ENCODE data around the gene NAP1L4. TPM values are rescaled to one million over a fixed set of nuclear protein-coding genes. Genes with fewer than 3 reads are reported as not detected.

NAP1L4 gene
- total RNA-seq, 1 donor from 2014 or later, result 168 TPM

- no peak for DNase-seq (ENCODE audit: missing footprints)
- intact Hi-C loops (cut with DNase I), result no loop called here
- ATAC-seq, result no peak
Observed at GRCh38 chr11:2904153-2905052, 87.7 kb downstream of the NAP1L4 start.

- intact Hi-C loops (cut with DNase I), result no loop called here
- ATAC-seq (no peak), DNase-seq (ENCODE audit: missing footprints) (no peak)
Observed at GRCh38 chr11:2903672-2904011, 88.5 kb downstream of the NAP1L4 start.

- no peak for ATAC-seq
- DNase-seq (ENCODE audit: missing footprints), result no peak
- intact Hi-C loops (cut with DNase I), result no loop called here
Observed at GRCh38 chr11:2902784-2903671, 89.1 kb downstream of the NAP1L4 start.

GRCh38 chr11:2901854-2902783 lies 90.0 kb downstream of the NAP1L4 start:
- peak; percentile 92 for ATAC-seq
- intact Hi-C loops (cut with DNase I), result no loop called here
- peak; percentile 98 for DNase-seq (ENCODE audit: missing footprints)

- ATAC-seq (no peak), DNase-seq (ENCODE audit: missing footprints) (no peak)
- intact Hi-C loops (cut with DNase I), result no loop called here
Observed at GRCh38 chr11:2901196-2901796, 90.8 kb downstream of the NAP1L4 start.

GRCh38 chr11:2899080-2899783 lies 92.9 kb downstream of the NAP1L4 start:
- ATAC-seq (no peak), DNase-seq (ENCODE audit: missing footprints) (no peak)
- intact Hi-C loops (cut with DNase I), result loop anchor here (10.0 kb wide), 2 partner anchors 594 to 704 kb away; partner anchors contain the start of genes C11orf21 and TSPAN32

GRCh38 chr11:2898366-2899079 lies 93.6 kb downstream of the NAP1L4 start:
- intact Hi-C loops (cut with DNase I), result loop anchor here (10.0 kb wide), 2 partner anchors 594 to 704 kb away; partner anchors contain the start of genes C11orf21 and TSPAN32
- no peak for DNase-seq (ENCODE audit: missing footprints)
- peak; percentile 27 for ATAC-seq

GRCh38 chr11:2897048-2897447 lies 95.1 kb downstream of the NAP1L4 start:
- intact Hi-C loops (cut with DNase I), result loop anchor here (10.0 kb wide), 2 partner anchors 592 to 702 kb away; partner anchors contain the start of genes C11orf21 and TSPAN32
- DNase-seq (ENCODE audit: missing footprints) (peak; percentile 32), ATAC-seq (no peak)

- no peak for ATAC-seq
- intact Hi-C loops (cut with DNase I), result loop anchor here (10.0 kb wide), 2 partner anchors 591 to 701 kb away; partner anchors contain the start of genes C11orf21 and TSPAN32
- DNase-seq (ENCODE audit: missing footprints), result peak; percentile 46
Observed at GRCh38 chr11:2896047-2896446, 96.1 kb downstream of the NAP1L4 start.

Other genes starting within 250 kb of the NAP1L4 start
- gene CDKN1C, start 106.6 kb downstream of the NAP1L4 start, total RNA-seq, result 40.0 TPM
- 0.65 TPM for gene PHLDA2, start 62.9 kb downstream of the NAP1L4 start, total RNA-seq
- gene CARS1, start 65.1 kb upstream of the NAP1L4 start, total RNA-seq, result 17.2 TPM
- 18.4 TPM for gene OSBPL5, start 173.0 kb upstream of the NAP1L4 start, total RNA-seq
- not detected for gene MRGPRG, start 226.5 kb upstream of the NAP1L4 start, total RNA-seq
- gene MRGPRE, start 240.1 kb upstream of the NAP1L4 start, total RNA-seq, result not detected